ENCODE measurements around the gene TPRN. TPM values are rescaled to one million over a fixed set of nuclear protein-coding genes. Genes with fewer than 3 reads are reported as not detected.

The TPRN gene
- total and polyA plus RNA-seq, 9 of the 15 experiments (the other 6 are each of a cell fraction or from before 2014, with no cell fraction given), result 0.31 to 31.9 (median 4.4) TPM

DNA sequence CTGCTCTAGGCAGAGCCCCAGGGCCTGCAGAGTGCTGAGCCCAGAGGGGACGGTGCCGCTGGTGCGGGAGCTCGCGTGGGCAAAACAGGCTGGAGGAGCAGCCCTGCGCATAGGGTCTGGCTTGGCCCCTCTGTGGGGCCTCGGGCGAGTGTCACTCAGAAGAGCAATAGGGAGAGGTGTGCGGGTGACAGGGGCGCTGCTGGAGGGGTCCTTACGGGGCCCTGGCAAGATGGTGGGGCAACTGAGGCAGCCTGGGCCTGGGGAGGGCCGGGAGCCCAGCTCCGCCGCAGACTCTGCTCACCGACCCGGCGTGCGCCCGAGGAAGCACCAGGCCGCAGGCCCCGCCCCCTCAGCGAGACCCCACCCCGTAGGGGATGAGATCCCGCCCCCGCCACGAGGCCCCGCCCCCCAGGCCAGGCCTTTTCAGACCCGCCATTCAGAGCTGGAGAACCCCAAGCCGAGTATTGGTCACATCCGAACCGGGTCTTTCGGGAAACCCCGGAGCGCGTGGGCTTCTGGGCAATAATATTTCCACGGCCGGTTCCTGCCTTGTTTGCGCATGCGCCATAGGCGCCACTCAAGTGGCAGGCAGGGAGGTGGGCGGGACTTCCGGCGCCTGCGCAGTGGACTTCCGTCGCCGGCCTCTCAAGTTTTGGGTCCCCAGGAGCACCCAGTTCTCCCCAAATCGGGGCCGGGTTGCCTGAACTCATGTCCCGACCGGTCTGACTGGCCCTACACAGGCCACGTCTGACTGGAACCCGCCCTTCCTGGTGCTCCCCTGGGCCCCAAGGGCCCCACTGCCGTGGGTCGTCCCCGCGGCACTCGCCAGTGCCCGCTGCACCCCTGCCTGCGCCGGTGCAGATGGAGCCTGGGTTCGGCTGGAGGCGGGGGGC is 22.8 kb upstream of the TPRN start (continued):
- TF ChIP-seq, protein P1, sequence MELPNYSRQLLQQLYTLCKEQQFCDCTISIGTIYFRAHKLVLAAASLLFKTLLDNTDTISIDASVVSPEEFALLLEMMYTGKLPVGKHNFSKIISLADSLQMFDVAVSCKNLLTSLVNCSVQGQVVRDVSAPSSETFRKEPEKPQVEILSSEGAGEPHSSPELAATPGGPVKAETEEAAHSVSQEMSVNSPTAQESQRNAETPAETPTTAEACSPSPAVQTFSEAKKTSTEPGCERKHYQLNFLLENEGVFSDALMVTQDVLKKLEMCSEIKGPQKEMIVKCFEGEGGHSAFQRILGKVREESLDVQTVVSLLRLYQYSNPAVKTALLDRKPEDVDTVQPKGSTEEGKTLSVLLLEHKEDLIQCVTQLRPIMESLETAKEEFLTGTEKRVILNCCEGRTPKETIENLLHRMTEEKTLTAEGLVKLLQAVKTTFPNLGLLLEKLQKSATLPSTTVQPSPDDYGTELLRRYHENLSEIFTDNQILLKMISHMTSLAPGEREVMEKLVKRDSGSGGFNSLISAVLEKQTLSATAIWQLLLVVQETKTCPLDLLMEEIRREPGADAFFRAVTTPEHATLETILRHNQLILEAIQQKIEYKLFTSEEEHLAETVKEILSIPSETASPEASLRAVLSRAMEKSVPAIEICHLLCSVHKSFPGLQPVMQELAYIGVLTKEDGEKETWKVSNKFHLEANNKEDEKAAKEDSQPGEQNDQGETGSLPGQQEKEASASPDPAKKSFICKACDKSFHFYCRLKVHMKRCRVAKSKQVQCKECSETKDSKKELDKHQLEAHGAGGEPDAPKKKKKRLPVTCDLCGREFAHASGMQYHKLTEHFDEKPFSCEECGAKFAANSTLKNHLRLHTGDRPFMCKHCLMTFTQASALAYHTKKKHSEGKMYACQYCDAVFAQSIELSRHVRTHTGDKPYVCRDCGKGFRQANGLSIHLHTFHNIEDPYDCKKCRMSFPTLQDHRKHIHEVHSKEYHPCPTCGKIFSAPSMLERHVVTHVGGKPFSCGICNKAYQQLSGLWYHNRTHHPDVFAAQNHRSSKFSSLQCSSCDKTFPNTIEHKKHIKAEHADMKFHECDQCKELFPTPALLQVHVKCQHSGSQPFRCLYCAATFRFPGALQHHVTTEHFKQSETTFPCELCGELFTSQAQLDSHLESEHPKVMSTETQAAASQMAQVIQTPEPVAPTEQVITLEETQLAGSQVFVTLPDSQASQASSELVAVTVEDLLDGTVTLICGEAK (IDR thresholded peaks at IDR 0.05), result peak; percentile 96
- TF ChIP-seq, protein P1 (CRISPR knock-in tag; IDR thresholded peaks at IDR 0.05), result no peak
- peak in 1 of 2 experiments; percentile 81; a peak in 2 of 4 replicates for TF ChIP-seq TRIM24 (IDR thresholded peaks at IDR 0.05)
- TF ChIP-seq, protein P2, sequence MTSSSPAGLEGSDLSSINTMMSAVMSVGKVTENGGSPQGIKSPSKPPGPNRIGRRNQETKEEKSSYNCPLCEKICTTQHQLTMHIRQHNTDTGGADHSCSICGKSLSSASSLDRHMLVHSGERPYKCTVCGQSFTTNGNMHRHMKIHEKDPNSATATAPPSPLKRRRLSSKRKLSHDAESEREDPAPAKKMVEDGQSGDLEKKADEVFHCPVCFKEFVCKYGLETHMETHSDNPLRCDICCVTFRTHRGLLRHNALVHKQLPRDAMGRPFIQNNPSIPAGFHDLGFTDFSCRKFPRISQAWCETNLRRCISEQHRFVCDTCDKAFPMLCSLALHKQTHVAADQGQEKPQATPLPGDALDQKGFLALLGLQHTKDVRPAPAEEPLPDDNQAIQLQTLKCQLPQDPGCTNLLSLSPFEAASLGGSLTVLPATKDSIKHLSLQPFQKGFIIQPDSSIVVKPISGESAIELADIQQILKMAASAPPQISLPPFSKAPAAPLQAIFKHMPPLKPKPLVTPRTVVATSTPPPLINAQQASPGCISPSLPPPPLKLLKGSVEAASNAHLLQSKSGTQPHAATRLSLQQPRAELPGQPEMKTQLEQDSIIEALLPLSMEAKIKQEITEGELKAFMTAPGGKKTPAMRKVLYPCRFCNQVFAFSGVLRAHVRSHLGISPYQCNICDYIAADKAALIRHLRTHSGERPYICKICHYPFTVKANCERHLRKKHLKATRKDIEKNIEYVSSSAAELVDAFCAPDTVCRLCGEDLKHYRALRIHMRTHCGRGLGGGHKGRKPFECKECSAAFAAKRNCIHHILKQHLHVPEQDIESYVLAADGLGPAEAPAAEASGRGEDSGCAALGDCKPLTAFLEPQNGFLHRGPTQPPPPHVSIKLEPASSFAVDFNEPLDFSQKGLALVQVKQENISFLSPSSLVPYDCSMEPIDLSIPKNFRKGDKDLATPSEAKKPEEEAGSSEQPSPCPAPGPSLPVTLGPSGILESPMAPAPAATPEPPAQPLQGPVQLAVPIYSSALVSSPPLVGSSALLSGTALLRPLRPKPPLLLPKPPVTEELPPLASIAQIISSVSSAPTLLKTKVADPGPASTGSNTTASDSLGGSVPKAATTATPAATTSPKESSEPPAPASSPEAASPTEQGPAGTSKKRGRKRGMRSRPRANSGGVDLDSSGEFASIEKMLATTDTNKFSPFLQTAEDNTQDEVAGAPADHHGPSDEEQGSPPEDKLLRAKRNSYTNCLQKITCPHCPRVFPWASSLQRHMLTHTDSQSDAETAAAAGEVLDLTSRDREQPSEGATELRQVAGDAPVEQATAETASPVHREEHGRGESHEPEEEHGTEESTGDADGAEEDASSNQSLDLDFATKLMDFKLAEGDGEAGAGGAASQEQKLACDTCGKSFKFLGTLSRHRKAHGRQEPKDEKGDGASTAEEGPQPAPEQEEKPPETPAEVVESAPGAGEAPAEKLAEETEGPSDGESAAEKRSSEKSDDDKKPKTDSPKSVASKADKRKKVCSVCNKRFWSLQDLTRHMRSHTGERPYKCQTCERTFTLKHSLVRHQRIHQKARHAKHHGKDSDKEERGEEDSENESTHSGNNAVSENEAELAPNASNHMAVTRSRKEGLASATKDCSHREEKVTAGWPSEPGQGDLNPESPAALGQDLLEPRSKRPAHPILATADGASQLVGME (CRISPR knock-in tag; IDR thresholded peaks at IDR 0.05), result no peak
- TF ChIP-seq PHF20 (IDR thresholded peaks at IDR 0.05; ENCODE audit: partially characterized antibody), result peak; percentile 78
- TF ChIP-seq, protein P3, sequence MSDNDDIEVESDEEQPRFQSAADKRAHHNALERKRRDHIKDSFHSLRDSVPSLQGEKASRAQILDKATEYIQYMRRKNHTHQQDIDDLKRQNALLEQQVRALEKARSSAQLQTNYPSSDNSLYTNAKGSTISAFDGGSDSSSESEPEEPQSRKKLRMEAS (CRISPR knock-in tag; IDR thresholded peaks at IDR 0.05), result 0 out of 2 replicates have a peak, but pooled peaks have one; percentile 11
- 0 out of 2 replicates have a peak, but pooled peaks have one; percentile 16 for TF ChIP-seq ZNF830 (CRISPR knock-in tag; IDR thresholded peaks at IDR 0.05)
- no peak for TF ChIP-seq GATAD2A (IDR thresholded peaks at IDR 0.05)
- peak; percentile 62 for TF ChIP-seq TAF1 (IDR thresholded peaks at IDR 0.05; ENCODE audit: control insufficient read depth, extremely low read depth, insufficient read depth, low read length, severe bottlenecking)
- TF ChIP-seq JUND (IDR thresholded peaks at IDR 0.05; ENCODE audit: borderline replicate concordance, low read depth, low read length), result peak; percentile 45; the same call in 1 of the 2 replicates
- TF ChIP-seq JUND (tag; IDR thresholded peaks at IDR 0.05; ENCODE audit: borderline replicate concordance, low read depth, low read length), result no peak; the same call in 2 of the 3 replicates
